UCSD-AML1 (cell line): Measurements from ENCODE around the gene SCN5A.

Experiments used
- DNase-seq: peaks from one replicate; lab custom pipeline; 2025; ENCODE audit not compliant: unreplicated experiment; lab: John Stamatoyannopoulos, UW

The SCN5A gene

DNA sequence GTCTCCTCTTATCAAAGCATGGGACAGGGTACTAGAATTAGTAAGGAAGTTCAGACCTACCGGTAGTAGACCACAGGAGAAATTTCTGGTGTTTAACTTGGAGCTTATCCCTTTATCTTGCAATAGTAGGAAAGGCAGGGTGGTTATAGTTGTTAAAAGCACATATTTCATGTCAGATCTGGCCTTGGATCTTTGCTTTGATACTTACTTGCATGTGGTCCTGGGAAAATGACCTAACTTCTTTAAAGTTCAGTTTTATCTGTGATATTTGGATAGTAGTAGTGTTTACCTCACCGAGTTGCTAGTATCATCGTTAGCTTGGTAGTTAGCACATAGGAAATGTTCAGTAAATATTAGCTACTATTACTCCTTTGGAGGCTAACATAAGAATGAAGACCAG, 137.9 kb downstream of the SCN5A start:
- no peak for DNase-seq

- no peak for DNase-seq
Measured at GRCh38 chr3:38510631-38511030, 138.9 kb downstream of the SCN5A start.

GRCh38 chr3:38509732-38510131, 139.8 kb downstream of the SCN5A start:
- DNase-seq = no peak

- DNase-seq = no peak
Measured at GRCh38 chr3:38507120-38507519, 142.4 kb downstream of the SCN5A start.

DNA sequence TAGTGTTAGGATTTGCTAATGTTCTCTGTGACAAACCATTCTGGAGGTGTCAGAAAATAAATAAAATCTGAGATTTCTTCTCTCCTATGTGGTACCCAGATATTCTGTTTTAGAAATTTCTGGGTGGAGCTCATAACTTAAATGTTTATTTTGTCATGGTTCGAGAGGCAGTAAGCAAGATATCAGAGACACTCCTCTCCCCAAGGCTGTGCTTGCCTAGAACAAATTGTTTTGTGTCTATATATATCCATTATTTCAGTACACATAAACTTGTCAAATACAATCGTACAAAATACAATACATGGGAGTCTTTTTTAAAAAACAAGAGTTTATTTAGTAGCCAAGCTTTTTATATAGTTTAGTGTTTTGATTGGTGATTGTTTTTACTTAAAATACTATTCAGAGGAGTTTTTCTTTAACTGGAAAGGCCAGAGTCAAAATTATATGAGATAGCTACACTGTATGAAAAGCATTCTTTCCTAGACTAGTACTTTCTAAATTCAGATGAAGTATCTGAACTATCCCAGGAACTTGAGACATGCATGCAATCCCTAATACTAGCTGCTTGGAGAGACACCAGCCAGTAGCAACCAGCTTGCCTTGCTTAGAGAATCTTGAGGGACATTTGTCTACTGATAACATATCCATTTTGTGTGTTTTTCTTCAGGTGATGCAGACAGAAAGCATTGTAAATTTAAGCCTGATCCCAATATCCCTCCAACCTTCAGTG, 148.6 kb downstream of the SCN5A start:
- no peak for DNase-seq
